Activated effector memory CD4-positive, alpha-beta T cell treated with anti-CD3 and anti-CD28 coated beads, Interleukin-2, amount 50 U/mL, for 16 hours (primary cell): ENCODE results near the gene TRIP11.
A peak's percentile ranks its signal among the peaks of the same experiment; 100 is the strongest.

Experiments used
- DNase-seq: peaks from one replicate; pipeline ENCODE4 v3.0.0-alpha.2; 2020

The TRIP11 gene

DNA sequence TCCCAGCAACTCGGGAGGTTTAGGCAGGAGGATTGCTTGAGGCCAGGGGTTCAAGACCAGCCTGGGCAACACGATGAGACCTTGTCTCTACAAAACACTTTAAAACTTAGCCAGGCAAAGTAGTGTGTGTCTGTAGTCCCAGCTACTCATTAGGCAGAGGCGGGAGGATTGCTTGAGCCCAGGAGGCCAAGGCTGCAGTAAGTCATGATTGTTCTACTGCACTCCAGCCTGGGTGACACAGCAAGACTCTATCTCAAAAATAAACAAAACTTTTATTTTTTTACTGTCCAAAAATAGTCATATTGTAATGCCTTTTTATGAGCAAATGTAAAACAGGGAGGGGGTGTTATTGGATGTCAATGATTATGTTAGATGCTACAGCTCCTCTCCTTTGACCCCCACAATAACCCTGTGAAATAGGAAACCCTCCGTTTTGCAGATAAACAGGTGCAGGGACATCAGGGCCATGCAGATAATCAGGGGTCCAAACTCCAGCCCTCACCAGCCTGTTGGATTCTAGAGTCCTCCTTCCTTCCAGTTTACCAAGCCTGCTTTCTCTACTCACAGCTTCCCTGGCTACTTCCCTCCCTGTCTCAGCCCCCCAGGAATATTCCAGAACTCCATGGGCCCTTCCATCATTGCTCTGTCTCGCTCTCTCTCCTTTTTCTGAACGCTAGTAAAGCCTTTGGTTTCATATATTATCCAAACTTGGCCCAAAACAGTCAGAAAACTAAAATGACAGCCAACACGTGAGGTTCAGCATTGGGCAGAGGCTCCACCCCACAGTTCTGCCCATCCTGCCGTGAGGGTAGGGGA is 86.5 kb downstream of the TRIP11 start:
- DNase-seq = no peak

DNA sequence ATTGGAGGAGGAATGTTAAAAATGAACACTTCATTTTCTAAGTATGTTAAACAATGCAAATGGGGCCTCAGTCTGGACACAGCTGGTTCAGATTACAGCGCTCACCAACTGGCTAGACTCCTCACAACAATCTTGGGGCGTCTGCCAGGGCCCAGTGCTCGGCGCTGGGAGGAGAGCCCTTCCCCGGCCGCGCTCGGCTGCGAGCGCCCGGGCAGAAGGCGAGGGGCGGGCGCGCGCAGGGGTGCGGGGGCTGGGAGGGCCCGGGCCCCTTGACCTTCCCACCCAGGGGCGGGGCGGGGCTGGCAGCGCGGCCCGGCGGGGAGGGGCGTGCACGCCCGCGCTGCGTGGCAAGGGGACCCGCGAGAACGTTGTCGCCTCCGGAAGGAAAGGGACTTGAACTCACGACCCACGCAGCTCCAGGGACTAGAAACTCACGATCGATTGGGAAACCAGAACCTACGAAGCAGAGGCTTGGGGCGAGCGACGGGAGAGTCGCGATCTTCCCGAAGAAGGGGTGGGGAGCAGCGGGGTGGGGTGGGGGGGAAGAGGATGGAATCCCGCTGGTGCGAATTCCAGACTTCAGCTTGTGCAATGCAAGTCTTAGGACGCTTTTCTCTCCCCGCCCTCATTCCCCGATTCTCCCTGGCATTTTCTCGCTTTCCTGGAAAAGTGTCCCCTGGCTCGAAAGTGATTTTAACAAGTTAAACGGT is 92.2 kb downstream of the TRIP11 start, which contains the start of gene FBLN5:
Gene FBLN5 (minus strand): TSS at position 220 of the 710 bp plus-strand sequence. CDS start 465 bp downstream, outside the sequence.
- peak; percentile 72 for DNase-seq

DNA sequence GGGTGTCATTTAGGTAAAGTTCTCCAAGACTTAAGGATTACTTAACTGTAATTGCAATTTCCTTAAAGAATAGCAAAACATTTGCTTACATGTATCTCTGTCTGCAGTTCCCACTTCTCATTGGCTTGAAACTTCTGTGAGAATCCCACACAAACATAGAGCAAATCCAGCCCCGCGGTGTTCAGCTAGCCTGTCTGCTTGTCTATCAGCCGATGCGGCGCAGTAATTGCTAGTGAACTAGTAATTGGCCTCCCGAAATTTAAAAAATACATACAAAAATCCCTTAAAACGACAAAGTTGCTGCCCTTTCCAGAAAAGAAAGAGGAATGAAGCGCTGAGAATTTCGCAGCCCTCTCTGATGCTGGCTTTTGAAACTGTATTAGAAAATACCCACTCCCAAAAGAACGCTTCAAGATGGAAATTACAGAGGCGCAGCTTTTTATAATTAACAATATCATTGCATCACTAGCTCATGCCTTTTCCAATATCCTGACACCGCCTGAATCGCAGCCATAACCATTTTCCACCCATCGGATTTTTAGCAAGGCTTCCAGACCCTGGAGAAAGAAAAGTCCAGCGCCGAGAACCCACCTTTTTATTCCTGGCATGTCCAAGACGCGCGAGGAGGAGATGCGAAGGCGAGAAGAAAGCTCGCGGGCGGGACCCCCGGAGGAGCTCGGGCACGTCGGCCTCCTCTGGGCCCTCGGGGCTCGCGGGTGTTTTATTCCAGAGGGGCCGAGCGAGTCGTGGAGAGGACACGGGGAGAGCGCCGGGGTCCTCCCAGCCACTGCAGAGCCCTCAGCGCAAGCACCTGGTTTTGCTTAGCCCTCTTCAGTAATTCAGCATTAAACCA is 93.0 kb downstream of the TRIP11 start:
- no peak for DNase-seq

DNA sequence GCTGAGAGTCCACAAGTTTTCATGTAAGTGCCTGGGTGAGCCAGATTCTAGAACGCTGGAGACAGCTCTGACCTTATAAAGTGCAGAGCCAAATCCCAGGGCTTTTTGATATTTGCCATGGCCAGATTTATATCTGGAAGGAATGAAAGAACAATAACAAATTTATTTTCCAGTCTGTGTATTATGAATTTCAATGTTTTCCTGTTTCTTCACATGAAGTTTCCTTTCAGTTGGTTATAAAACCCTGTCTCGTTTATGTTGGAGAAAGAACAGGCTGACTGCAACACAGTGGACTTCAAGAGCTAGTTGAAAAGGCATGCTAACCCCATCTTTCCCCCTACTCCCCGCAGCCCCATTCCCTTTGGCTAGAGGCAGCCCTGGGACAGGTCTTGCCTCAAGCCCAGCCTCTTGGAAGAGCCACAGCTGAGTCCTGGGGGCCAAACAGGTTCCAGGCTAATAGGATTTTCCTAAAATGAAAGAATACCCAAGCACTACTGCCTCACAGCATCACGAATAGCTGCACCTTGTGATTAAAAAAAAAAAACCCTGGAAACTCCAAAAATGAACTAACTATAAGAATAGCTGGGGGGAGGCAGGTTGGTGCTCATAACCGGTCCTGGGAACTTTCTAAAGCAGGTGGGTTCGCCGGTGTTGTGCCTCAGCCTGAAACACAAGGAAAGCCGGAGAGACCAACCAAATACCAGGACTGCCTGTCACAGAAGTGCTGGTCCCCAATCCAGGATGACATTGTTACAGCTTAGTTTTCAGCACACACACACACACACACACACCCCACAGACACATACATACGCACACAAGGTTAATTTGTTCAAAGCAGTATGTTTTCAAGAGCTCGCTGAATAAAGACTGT is 93.9 kb downstream of the TRIP11 start:
- DNase-seq = no peak

DNA sequence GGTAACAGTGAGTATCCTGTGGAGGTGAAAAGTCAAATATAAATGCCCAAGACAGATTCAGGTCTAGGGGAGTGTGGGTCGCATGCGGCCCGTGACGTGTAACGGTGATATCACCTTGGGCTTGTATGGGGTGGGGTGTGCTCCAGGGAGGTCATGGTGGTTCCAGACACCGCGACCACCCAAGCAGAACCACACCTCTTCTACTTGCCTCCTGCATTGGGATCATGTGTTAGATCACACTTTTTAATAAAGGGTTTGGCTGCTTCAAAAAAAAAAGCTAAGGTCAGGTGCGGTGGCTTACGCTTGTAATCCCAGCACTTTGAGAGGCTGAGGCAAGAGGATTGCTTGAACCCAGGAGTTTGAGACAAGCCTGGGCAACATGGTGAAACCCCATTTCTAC is 96.9 kb downstream of the TRIP11 start:
- no peak for DNase-seq

DNA sequence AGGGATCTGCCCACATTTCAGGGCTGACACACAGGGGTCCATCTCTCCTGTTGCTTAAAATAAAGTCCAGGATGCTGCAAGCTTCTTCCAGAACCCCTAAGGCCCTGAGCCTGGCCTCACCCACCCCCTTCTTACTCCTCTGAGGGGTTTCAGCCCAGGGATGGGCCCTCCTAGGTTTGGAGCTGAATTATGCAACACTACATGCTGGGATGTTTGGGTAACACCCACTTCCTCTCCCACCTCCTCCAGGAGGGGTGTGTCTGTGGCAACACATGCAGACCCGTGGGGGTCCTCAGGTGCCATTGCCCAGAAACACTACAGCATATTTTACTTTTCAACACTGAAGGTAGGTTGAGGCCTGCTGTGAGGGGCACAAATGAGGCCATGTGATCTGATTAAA is 97.7 kb downstream of the TRIP11 start:
- DNase-seq = no peak

DNA sequence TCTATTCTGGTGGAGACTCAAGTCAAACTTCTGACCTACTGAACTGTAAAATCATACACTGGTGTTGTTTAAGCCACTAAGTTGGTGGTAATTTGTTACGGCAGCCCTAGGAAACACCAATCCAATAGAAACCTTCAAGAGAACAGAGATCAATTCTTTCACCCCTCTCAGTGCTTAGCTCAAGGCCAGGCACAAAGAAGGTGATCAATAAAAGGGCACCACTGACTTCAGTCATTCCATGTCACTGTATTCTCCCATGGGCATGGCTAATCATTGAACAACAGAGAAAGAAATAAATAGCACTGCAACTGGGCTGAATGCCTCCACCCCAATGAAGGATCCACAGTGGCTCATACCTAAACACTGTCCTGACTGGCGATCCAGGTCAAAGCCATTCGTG is 99.7 kb downstream of the TRIP11 start:
- DNase-seq = no peak

DNA sequence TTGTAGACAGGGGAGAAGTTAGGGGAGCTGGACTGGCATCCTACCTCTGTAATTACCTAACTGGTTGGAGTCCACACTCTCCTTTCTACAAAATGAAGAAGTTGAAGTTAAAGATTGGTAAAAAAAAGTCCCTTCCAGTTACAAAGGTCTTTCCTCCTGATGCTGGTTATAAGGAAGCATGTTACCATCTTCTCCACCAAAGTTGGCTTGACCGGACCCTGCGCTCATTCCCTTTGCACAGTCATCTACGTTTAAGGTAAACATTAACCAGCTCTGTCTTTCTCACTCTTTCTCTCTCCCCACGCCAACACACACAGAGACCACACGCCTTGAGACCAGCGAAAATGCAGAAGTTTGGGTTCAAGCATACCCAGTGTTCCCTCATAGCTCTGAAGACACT is 104.3 kb downstream of the TRIP11 start:
- DNase-seq = no peak

DNA sequence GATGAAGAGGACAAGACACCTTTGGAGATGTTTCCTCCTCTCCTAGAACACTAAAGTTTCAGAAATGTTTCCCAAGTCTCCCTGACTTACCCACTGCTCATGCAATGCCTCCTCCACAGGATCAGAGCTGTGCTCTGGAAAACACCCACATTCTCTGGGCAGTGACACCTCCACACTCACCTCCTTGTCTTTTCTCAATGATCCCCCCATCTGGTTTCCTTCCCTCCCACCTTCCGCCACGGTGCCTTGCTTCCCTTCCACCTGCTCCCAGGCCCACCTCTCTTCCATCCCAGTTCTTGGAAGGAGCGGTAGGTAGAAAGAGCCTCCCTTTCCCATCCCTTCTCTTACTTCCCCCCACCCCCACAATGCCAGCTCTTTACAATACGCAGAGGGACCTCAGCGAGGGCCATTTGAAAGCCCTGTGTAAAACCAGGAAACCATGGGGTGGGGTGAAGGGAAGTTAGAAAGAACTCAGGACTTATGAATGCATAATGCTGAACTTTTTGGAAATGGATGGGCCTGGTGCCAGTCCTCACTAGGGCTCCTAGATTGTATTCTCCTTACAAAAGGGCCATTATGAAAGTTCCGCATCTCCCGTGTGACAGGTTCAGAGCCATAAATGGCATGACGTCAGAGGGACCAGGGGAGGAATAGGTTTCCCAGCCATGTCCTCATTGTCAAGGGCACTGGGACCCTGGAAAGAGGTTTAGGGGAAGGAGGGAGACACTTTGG is 105.1 kb downstream of the TRIP11 start:
- no peak for DNase-seq

DNA sequence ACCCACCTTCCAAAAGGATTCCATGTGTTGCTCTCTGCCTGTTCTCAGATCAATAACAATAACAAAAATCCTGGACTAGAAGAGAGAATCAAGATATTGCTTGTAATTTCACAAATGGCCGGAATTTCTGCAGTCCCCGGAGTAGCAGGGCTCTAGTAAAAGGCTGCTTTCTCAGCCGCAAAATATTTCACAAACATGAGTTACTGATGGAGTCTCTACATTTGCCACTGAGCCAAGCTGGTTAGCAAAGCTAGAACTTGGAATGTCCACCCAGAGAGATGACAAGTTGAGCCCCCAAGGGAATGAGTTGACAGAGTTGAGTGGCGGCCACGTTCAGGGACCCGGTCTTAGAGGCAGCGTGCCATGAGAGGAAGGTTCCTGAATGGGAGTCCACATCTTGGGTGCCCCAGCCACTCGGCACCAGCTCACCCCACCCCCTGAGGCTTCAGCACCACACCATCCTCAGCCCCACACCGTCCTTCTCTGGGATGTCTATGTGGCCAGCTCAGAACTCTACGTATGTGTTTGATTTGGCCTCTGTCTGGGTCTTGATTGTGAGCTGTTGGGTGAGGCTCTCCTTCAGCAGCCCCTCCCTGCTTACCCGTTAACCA is 108.3 kb downstream of the TRIP11 start:
- DNase-seq = no peak

DNA sequence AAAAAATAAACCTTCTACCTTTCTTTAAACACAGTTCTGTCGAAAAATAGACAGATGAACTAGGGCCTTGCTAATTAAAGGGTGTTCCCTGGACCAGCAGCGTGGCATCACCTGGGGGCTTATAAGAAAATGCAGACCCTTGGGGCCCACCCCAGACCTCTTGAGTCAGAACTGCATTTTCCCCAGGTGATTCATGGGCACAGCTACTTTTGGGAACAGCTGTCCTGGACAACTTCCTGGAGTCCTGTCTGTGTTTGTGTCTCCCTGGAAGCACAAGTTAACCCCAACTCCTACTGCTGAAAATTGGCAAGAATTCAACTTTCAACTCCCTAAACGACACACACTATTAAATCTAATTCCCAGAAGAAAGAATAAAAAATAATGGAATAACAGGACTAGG is 110.2 kb downstream of the TRIP11 start:
- no peak for DNase-seq

DNA sequence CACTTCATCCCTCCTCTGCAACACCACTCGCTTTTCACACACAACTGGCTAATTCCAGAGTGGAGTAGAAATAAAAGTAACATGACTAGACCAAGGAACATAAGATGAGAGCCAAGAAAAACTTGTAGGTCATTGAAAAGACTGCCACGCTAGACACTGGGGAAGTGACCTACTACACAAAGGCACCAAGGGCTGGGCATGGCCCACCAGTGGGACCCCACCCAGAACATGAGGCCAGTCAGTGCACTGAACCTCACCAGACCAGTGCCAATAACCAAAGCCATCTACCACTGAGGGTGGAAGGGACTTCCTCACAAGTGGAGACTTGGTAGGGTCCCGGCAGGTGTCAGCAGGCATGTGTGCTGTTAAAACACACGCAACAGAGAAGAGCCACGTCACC is 112.1 kb downstream of the TRIP11 start:
- no peak for DNase-seq

DNA sequence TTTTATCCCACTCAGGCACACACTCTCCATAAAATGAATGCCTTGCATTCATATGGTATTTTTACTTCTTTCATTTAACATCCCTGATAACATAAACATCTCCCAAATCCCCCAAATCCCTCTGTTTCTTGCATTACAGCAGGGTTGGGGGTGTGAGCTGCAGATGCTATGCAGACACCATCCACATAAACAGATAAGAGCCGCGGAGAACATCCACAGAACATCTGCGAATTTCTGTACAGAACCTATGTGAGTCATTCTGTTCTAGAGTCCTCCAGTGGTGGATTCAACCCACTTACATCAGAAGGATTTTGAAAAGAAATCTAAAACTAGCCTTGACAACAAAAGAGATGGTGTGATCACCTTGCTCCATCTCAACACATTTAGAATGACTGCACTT is 112.7 kb downstream of the TRIP11 start:
- DNase-seq = no peak

DNA sequence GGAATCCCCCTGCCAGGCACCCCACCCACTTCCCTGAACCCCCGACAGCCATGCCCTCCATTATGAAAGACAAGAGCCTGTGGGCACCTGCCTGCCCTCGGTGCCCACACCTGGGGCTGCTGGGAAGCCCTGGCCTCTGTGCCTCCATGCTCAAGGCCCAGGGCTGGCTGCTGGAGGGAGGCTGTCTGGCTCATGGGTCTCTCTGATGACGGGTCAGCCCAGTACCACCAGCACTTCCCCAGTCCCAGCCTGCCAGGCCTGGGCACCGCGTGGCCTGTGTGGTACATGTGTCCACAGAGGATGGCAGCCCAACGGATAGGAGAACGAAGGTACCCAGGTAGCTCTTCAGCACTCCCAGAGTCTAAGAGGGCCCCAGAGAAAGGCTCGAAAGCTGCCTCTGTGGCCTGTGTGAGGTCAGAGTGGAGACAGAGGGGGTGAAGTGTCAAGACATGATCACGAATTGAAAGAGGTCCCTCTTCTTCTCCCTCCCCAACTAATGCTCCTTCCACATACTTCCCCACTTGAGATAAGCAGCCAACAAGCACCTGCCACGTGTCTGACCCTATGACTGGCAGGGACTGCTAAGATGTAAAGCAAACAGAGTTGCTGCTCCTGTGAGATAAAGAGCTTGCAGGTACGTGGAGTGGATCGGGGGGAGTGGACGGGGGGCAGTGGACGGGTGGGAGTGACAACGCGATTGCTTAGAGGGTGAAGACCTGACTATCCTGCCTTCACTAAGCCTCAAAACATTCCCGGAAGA is 113.5 kb downstream of the TRIP11 start:
- no peak for DNase-seq

DNA sequence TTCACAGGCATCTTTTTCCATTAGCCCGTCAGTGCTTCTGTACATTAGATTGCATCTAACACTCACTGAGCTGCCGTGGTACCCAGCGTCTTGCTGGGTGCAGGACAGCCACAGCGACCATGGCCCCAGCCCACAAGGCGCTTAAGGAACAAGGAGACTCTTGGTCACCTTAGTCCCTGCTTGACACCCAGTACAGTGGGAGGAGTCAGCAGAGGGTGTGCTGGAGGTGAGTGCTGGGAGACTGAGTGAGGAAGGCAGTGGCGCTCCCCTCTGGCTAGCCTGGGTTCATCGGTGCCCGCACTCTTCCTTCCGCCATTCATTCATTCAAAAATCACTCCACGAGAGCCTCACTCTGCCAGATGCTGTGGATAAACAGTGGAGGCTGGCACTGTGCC is 114.1 kb downstream of the TRIP11 start:
- no peak for DNase-seq

DNA sequence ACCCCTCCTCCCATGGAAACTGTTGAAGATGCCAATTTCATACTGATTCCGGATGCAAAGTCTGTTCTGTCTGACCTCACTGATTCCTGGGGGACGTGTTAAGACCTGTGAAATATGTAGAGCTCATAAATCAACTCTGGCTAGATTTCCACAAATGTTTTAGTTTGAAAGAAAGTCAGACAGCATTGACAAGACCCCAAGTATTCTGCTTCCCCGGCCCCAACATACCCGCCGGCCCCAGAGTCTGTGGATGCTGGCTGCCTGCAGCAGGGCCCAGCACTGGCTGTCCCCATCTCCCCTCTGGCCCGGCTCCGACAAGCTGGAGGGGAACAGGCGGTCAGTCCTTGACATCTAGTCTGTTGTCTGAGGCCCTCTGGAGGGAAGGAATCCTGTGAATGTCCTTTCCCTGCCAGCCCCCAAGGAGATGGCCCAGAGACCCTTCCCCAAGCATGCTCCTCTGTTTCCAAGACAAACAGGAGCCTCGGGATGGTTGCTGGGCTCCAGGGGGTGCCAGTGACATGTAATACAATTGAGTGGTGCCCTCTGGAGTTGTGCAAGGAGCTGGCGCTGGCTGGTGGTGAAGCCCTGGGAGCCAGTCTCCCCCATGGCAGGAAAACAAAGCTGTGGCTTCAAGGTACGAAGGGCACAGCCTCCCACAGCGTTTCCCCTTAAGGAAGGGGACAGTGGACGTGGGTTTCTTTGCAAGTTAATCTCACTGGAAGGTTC is 114.7 kb downstream of the TRIP11 start:
- DNase-seq = no peak

DNA sequence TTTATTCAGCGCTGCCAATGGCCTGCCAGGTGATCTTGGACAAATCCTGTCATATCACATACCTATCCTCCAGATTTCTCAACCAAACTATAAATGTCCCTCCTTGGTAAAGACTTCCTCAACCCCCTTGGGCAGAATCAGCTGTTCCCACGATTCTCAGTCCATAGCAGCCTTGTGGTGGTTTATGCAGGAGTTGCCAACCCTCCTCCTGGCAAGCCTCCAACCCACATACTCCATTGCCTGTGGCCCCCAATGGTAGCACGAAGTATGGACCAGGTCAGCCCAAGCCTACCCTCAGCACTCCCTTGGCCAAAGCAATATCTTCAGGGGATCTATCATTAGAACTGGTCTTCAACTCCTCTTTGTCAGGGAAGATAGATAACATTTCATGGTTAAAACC is 119.3 kb downstream of the TRIP11 start:
- DNase-seq = no peak

DNA sequence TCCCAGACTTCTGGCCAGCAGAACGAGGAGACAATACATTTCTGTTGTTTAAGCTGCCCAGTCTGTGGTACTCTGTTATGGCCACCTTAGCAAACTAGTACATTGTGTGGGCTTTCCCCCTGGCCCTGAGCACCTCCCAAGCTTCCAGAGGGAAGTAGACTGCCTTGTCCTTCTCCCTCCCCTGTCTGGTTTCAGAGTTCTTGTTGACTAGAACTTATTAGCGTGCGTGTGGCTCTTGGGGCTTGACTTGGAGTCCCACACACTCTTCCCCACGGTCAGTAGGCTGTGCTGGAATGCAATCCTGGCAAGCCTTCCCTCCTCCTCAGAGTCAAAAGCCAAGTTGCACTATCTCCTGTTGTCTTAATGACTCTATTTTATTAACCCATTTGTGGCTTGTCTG is 120.0 kb downstream of the TRIP11 start:
- DNase-seq = no peak

DNA sequence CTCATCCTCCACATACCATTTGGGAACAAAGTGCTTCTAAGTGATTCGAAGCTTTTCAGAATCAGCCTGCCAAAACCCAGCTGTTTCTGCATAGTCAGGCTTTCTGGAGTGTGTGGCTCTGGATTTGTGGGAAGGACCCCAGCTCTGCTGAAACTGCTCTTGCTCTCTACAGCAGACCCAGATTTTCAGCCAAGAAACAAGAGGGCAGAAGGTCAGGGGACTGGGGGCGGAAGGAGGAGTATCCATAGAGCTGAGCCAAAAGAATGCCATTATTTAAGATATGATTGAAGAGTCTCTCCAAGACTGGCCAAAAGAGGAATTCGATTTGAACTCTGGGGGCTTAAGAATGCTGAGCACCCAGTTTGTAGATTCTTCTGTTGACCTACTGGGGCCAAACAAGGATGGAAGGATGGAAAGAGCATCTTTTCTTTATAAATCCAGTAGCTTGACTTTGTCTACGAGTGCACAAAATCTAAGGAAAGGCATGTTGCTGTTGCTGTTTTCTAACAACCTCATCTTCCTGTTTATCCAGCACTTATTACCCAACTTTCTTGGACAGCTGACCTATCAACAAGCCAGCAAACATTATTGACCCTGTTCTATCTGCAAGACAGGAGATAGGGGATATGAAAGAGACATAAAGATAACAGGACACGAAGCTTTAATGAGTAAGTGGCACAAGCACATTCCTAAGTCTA is 121.5 kb downstream of the TRIP11 start:
- no peak for DNase-seq
